B cell (primary cell): ENCODE measurements around the gene ATP11C. TPM values are rescaled to one million over a fixed set of nuclear protein-coding genes. Genes with fewer than 3 reads are reported as not detected.

Experiments used
- ATAC-seq: fragments of 200-7000 bp; cut with Tn5 transposase; one replicate; pipeline ENCODE4 v1.10.0; 2021; ENCODE audit warnings: low read depth, mild to moderate bottlenecking, moderate number of reproducible peaks, moderate library complexity
- CTCF ChIA-PET: fragments of 350-600 bp; sonication (Branson Sonifier 250); formaldehyde crosslinking; loops from one replicate; lab custom pipeline; 2021; ENCODE audit warnings: antibody characterized with exemption, inconsistent platforms; lab: Charles Lee
- POLR2A ChIA-PET: fragments of 350-600 bp; sonication (Branson Sonifier 250); formaldehyde crosslinking; loops from one replicate; lab custom pipeline; 2021; ENCODE audit warnings: antibody characterized with exemption; lab: Charles Lee
- DNase-seq: peaks from one replicate; pipeline ENCODE4 v3.0.0; 2013
- H2AFZ ChIP-seq: 2 replicates; pipeline ENCODE4 v1.6.1; 2012; ENCODE audit warnings: mild to moderate bottlenecking, low read depth, low read length; ENCODE audit not compliant: insufficient read depth, poor library complexity, severe bottlenecking
- H3K27ac ChIP-seq, 2 donors: 1 replicate in 1 of 2; 2 replicates in 1 of 2; pipeline ENCODE4 v1.5.1; 2012 to 2013; ENCODE audit warnings: low read length in 2 of 2, mild to moderate bottlenecking in 2 of 2, moderate library complexity in 1 of 2
- H3K27me3 ChIP-seq, 4 experiments: fragments of 200-600 bp in 1 of 4; sonication (generic) in 1 of 4; replicated peaks in 1 of 4; 1 replicate in 2 of 4; 2 replicates in 2 of 4; pipeline versions ENCODE4 v1.6.1 to v1.7.0; 2013 to 2016; ENCODE audit warnings: low read length in 3 of 4, mild to moderate bottlenecking in 2 of 4, mixed read lengths in 1 of 4, moderate library complexity in 1 of 4; ENCODE audit not compliant: insufficient read depth in 4 of 4, control insufficient read depth in 3 of 4; ENCODE audit errors: control extremely low read depth in 1 of 4
- H3K36me3 ChIP-seq, 2 experiments: replicated peaks in 1 of 2; 1 replicate in 1 of 2; 2 replicates in 1 of 2; pipeline versions ENCODE4 v1.6.1 to v1.7.1; 2013; ENCODE audit warnings: low read length in 1 of 2; ENCODE audit not compliant: insufficient read depth in 2 of 2, control insufficient read depth in 1 of 2; ENCODE audit errors: control extremely low read depth in 1 of 2, extremely low read depth in 1 of 2
- H3K4me1 ChIP-seq, 2 donors: fragments of 200-600 bp in 1 of 2; sonication (generic) in 1 of 2; 1 replicate in 1 of 2; 2 replicates in 1 of 2; pipeline versions ENCODE4 v1.5.1 to v1.6.1; 2013 to 2017; ENCODE audit warnings: low read length in 2 of 2; ENCODE audit not compliant: control insufficient read depth in 2 of 2, insufficient read depth in 2 of 2
- H3K4me2 ChIP-seq: replicated peaks from 2 replicates; pipeline ENCODE3; 2012; ENCODE audit warnings: mild to moderate bottlenecking, low read depth, low read length; ENCODE audit not compliant: poor library complexity, severe bottlenecking
- H3K4me3 ChIP-seq, 5 experiments: fragments of 200-600 bp in 1 of 5; sonication (generic) in 1 of 5; 1 replicate in 3 of 5; 2 replicates in 2 of 5; pipeline versions ENCODE4 v1.5.1 to v1.7.0; 2011 to 2016; ENCODE audit warnings: low read length in 4 of 5, mild to moderate bottlenecking in 4 of 5, low read depth in 2 of 5, control low read depth in 1 of 5, moderate library complexity in 1 of 5; ENCODE audit not compliant: insufficient read depth in 1 of 5; ENCODE audit errors: control extremely low read depth in 1 of 5, extremely low read depth in 1 of 5
- H3K79me2 ChIP-seq: fragments of 200-600 bp; sonication (generic); one replicate; pipeline ENCODE4 v1.6.0; 2016; ENCODE audit warnings: low read length; ENCODE audit not compliant: control insufficient read depth, insufficient read depth
- H3K9ac ChIP-seq: fragments of 200-600 bp; sonication (generic); 2 replicates; pipeline ENCODE4 v1.6.1; 2017; ENCODE audit warnings: mild to moderate bottlenecking, low read length, moderate library complexity
- H3K9me3 ChIP-seq, 3 donors: one replicate each; pipeline versions ENCODE4 v1.6.1 to v1.7.1; 2013; ENCODE audit warnings: low read length in 2 of 3; ENCODE audit not compliant: control insufficient read depth in 2 of 3, insufficient read depth in 1 of 3; ENCODE audit errors: control extremely low read depth in 1 of 3
- H4K20me1 ChIP-seq: 2 replicates; pipeline ENCODE4 v1.6.0; 2012; ENCODE audit warnings: mild to moderate bottlenecking, low read length; ENCODE audit not compliant: insufficient read depth, control insufficient read depth, poor library complexity, severe bottlenecking
- H3K27ac Mint-ChIP-seq: one replicate; pipeline ENCODE4 v1.8.0; 2021; ENCODE audit warnings: mixed read lengths
- H3K27me3 Mint-ChIP-seq: one replicate; pipeline ENCODE4 v1.8.0; 2021; ENCODE audit warnings: mixed read lengths
- H3K4me1 Mint-ChIP-seq: one replicate; pipeline ENCODE4 v1.8.0; 2021; ENCODE audit warnings: mixed read lengths
- H3K4me3 Mint-ChIP-seq: one replicate; pipeline ENCODE4 v1.8.0; 2021; ENCODE audit warnings: mixed read lengths
- H3K9me3 Mint-ChIP-seq: one replicate; pipeline ENCODE4 v1.8.0; 2022; ENCODE audit warnings: mixed read lengths; ENCODE audit not compliant: insufficient read depth
- EZH2 ChIP-seq: IDR thresholded peaks from 2 replicates; pipeline ENCODE4 v1.6.1; 2012; ENCODE audit warnings: borderline replicate concordance, low read depth, mild to moderate bottlenecking, moderate library complexity, low read length; ENCODE audit not compliant: insufficient read depth, poor library complexity, severe bottlenecking
- WGBS: methylation state at CpG from one replicate; pipeline ENCODE4 v1.1.5; 2013; ENCODE audit warnings: missing lambda C conversion rate; ENCODE audit not compliant: insufficient coverage; 5-methylcytosine and 5-hydroxymethylcytosine counted together
- intact Hi-C: fragments of 100-400 bp; cut with micrococcal nuclease; formaldehyde crosslinking; loops from one replicate; pipeline ENCODE4 v1.10.0; 2022
- polyA plus RNA-seq: library from polyadenylated mRNA; depleted of rRNA; stranded (reverse); fragments of >200 nt; gene quantifications from 2 replicates; pipeline ENCODE4 v1.2.3, GENCODE V29; 2012
- total RNA-seq, 2 donors: library from RNA; stranded (reverse); fragments of 120-200 nt in 1 of 2; gene quantifications; 1 replicate in 1 of 2; 2 replicates in 1 of 2; pipeline versions ENCODE4 v1.2.3 to v1.2.4, GENCODE V29; 2013 to 2022
- TF ChIP-seq, protein P1 (sequence below): fragments of 200-600 bp; IDR thresholded peaks from one replicate; pipeline ENCODE4 v1.8.0; 2022; ENCODE audit warnings: antibody characterized with exemption, mild to moderate bottlenecking

ATP11C gene
- total and polyA plus RNA-seq, 2 donors (not counting 1 experiment from before 2014, with no cell fraction given): 8.5 to 29.2 TPM

DNA sequence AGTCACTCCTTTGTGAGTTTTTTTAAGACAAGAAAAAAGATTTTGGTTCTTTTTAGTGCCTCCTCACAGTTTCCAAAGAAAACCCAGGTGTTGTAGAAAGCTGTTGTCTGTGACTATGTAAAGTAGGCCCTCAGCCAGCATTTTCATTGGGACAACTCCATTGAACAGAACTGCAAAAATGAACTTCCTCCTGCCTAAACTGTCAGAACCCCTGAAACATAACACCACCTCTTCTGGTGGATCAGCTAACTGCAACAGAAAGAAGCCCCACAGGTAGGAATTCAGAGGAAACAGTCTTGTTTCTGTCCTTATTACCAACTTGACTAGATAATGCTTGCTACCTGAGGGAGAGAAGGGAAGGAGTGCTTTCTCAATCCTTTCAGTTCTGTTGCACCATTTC, 3.4 kb upstream of the ATP11C start:
- Mint-ChIP-seq H3K4me1 (peaks cover 2% of the 10 kb centered on the region), H3K9me3 (no peaks in the 10 kb centered on the region), H3K27me3 (no peaks in the 10 kb centered on the region), H3K27ac (no peak overlapping the region), H3K4me3 (no peak overlapping the region)
- POLR2A ChIA-PET: no interaction called here
- CTCF ChIA-PET: no interaction called here
- H3K4me1 ChIP-seq: peaks cover 0 to 5% of the 10 kb centered on the region in 2 donors
- TF ChIP-seq, protein P1, sequence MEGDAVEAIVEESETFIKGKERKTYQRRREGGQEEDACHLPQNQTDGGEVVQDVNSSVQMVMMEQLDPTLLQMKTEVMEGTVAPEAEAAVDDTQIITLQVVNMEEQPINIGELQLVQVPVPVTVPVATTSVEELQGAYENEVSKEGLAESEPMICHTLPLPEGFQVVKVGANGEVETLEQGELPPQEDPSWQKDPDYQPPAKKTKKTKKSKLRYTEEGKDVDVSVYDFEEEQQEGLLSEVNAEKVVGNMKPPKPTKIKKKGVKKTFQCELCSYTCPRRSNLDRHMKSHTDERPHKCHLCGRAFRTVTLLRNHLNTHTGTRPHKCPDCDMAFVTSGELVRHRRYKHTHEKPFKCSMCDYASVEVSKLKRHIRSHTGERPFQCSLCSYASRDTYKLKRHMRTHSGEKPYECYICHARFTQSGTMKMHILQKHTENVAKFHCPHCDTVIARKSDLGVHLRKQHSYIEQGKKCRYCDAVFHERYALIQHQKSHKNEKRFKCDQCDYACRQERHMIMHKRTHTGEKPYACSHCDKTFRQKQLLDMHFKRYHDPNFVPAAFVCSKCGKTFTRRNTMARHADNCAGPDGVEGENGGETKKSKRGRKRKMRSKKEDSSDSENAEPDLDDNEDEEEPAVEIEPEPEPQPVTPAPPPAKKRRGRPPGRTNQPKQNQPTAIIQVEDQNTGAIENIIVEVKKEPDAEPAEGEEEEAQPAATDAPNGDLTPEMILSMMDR: no peak
- TF ChIP-seq EZH2: no peak
- H3K4me3 ChIP-seq: no peak overlapping the region
- H3K9ac ChIP-seq: no peak overlapping the region
- H3K36me3 ChIP-seq: no peaks in the 10 kb centered on the region
- H3K4me2 ChIP-seq: no peak overlapping the region
- H3K79me2 ChIP-seq: peaks cover 5% of the 10 kb centered on the region
- H4K20me1 ChIP-seq: no peaks in the 10 kb centered on the region
- no peaks in the 10 kb centered on the region for H3K27me3 ChIP-seq
- ATAC-seq (no peak), DNase-seq (peak; percentile 9)
- H3K27ac ChIP-seq: no peak overlapping the region
- H2AFZ ChIP-seq: no peak overlapping the region
- intact Hi-C loops: no loop called here
- H3K9me3 ChIP-seq: no peaks in the 10 kb centered on the region

DNA sequence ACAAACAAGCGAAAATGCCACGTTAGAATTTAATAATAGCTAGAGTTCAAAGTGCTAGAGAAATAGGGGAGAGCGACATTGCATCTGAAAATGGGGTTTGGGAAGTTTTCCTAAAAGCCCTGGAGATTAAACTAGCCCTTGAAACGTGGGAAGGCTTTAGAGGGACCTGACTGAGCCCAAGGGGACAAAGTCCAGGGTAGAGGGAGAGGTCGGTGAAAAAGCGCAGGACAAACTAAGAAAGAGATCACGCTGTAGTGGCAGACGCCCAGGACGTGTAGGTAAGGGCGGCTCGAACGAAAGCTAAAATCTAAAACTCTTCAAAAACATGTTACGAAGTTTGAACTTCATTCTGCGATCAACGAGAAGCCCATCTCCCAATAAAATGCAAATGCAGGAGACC, 1.1 kb upstream of the ATP11C start:
- peak overlapping the region; percentile 91 for H3K4me2 ChIP-seq
- peak overlapping the region; percentile 76 for H3K9ac ChIP-seq
- Mint-ChIP-seq H3K4me3 (peak overlapping the region; percentile 90), H3K4me1 (peaks cover 16% of the 10 kb centered on the region), H3K27me3 (no peaks in the 10 kb centered on the region), H3K9me3 (no peaks in the 10 kb centered on the region), H3K27ac (peak overlapping the region; percentile 95)
- 40% methylated on average over 1 of the region's 15 CpGs for WGBS
- peak overlapping the region in 1 of 2 donors; percentile 71 for H3K27ac ChIP-seq
- peaks cover 5 to 13% of the 10 kb centered on the region in 2 donors for H3K4me1 ChIP-seq
- intact Hi-C loops: no loop called here
- no peaks in the 10 kb centered on the region for H3K27me3 ChIP-seq
- H3K36me3 ChIP-seq: no peaks in the 10 kb centered on the region
- TF ChIP-seq EZH2: no peak
- TF ChIP-seq, protein P1: no peak
- ChIA-PET POLR2A (no interaction called here), CTCF (no interaction called here)
- no peaks in the 10 kb centered on the region for H3K9me3 ChIP-seq
- H2AFZ ChIP-seq: peak overlapping the region; percentile 85
- ATAC-seq (no peak), DNase-seq (no peak)
- H4K20me1 ChIP-seq: no peaks in the 10 kb centered on the region
- H3K4me3 ChIP-seq: peak overlapping the region in 2 of 5 experiments; percentile 56 to 71
- peaks cover 26% of the 10 kb centered on the region for H3K79me2 ChIP-seq
